HG02870 (cell line): ENCODE data around the gene NFE2L1.

Experiments used
- ATAC-seq: cut with Tn5 transposase; IDR thresholded peaks from one replicate; pipeline ENCODE4 v1.9.1; 2021; ENCODE audit warnings: mild to moderate bottlenecking, moderate library complexity; ENCODE audit not compliant: unreplicated experiment

NFE2L1 gene

GRCh38 chr17:48047113-48047740 is 932 bp upstream of the NFE2L1 start:
- ATAC-seq: no peak

- peak; percentile 38 for ATAC-seq
These were observed 396 bp downstream of the NFE2L1 start for GRCh38 chr17:48048384-48049126.

- ATAC-seq: no peak
These were observed 3.1 kb downstream of the NFE2L1 start for GRCh38 chr17:48051283-48051682.

GRCh38 chr17:48051706-48052486 is 3.7 kb downstream of the NFE2L1 start:
- ATAC-seq: no peak

GRCh38 chr17:48052956-48053757 is 5.0 kb downstream of the NFE2L1 start:
- ATAC-seq: no peak

- ATAC-seq: no peak
These were observed 5.6 kb downstream of the NFE2L1 start for GRCh38 chr17:48053758-48054237.

GRCh38 chr17:48054238-48055185 is 6.4 kb downstream of the NFE2L1 start:
- no peak for ATAC-seq

GRCh38 chr17:48055531-48056245 is 7.5 kb downstream of the NFE2L1 start:
- ATAC-seq: peak; percentile 73

- ATAC-seq: no peak
These were observed 8.1 kb downstream of the NFE2L1 start for GRCh38 chr17:48056246-48056745.

GRCh38 chr17:48056879-48057278 is 8.7 kb downstream of the NFE2L1 start:
- ATAC-seq: no peak

- ATAC-seq: no peak
These were observed 9.5 kb downstream of the NFE2L1 start for GRCh38 chr17:48057626-48058025.

GRCh38 chr17:48058393-48059124 is 10.4 kb downstream of the NFE2L1 start:
- ATAC-seq: no peak

GRCh38 chr17:48059125-48059668 is 11.0 kb downstream of the NFE2L1 start:
- ATAC-seq: no peak

- ATAC-seq: no peak
These were observed 12.1 kb downstream of the NFE2L1 start for GRCh38 chr17:48060249-48060648.

GRCh38 chr17:48062273-48062672 is 14.1 kb downstream of the NFE2L1 start:
- ATAC-seq: no peak

GRCh38 chr17:48064638-48065037 is 16.5 kb downstream of the NFE2L1 start:
- ATAC-seq: no peak

- no peak for ATAC-seq
These were observed 18.0 kb downstream of the NFE2L1 start for GRCh38 chr17:48066192-48066591.

- ATAC-seq: no peak
These were observed 18.5 kb downstream of the NFE2L1 start for GRCh38 chr17:48066656-48067055.
